HepG2 (cell line): ENCODE measurements around the gene LSMEM2. TPM values are rescaled to one million over a fixed set of nuclear protein-coding genes. Genes with fewer than 3 reads are reported as not detected.

ENCODE experiments used
- CEBPB ChIP-seq: IDR thresholded peaks from 2 replicates; pipeline ENCODE4 v1.6.1; 2011; ENCODE audit warnings: low read depth, low read length, improper control_type of control experiment, borderline replicate concordance
- CHD2 ChIP-seq: IDR thresholded peaks from 2 replicates; pipeline ENCODE4 v1.6.1; 2011; ENCODE audit warnings: low read depth, low read length, improper control_type of control experiment
- GABPA ChIP-seq, 2 experiments: IDR thresholded peaks; 2 replicates each; pipeline ENCODE4 v1.6.1; 2011 to 2016; ENCODE audit warnings: low read depth in 2 of 2, low read length in 1 of 2, missing biosample characterization in 1 of 2, missing genetic modification characterization in 1 of 2
- HMG20A ChIP-seq: IDR thresholded peaks from 2 replicates; pipeline ENCODE4 v1.6.1; 2016; ENCODE audit warnings: borderline replicate concordance
- HNRNPLL ChIP-seq: fragments of 200-400 bp; formaldehyde crosslinking; IDR thresholded peaks from 2 replicates; pipeline ENCODE4 v1.6.1; 2017; ENCODE audit warnings: mild to moderate bottlenecking, low read depth, low read length; ENCODE audit not compliant: poor library complexity, severe bottlenecking
- JUNB ChIP-seq: sonication (generic); formaldehyde crosslinking; IDR thresholded peaks from 2 replicates; pipeline ENCODE4 v1.8.0; 2022; ENCODE audit warnings: missing genetic modification reagents, mild to moderate bottlenecking, borderline replicate concordance
- MBD4 ChIP-seq: IDR thresholded peaks from 2 replicates; pipeline ENCODE4 v1.6.1; 2012; ENCODE audit warnings: low read length, inconsistent platforms, borderline replicate concordance
- NBN ChIP-seq: fragments of 450-650 bp; conservative IDR thresholded peaks from 2 replicates; pipeline ENCODE4 v1.6.1; 2017
- PBX2 ChIP-seq: IDR thresholded peaks from 2 replicates; pipeline ENCODE4 v1.6.1; 2016; ENCODE audit warnings: control low read depth
- PHF8 ChIP-seq: sonication (generic); formaldehyde crosslinking; IDR thresholded peaks from 2 replicates; pipeline ENCODE4 v1.5.0; 2020; ENCODE audit warnings: missing genetic modification reagents
- POLR2AphosphoS2 ChIP-seq: IDR thresholded peaks from 2 replicates; pipeline ENCODE4 v1.6.1; 2011; ENCODE audit warnings: low read depth, low read length, improper control_type of control experiment
- PRDM4 ChIP-seq: sonication (generic); formaldehyde crosslinking; IDR thresholded peaks from 2 replicates; pipeline ENCODE4 v1.9.0; 2021; ENCODE audit warnings: missing genetic modification reagents, borderline replicate concordance
- SP2 ChIP-seq: sonication (generic); formaldehyde crosslinking; IDR thresholded peaks from 2 replicates; pipeline ENCODE4 v1.5.1; 2020; ENCODE audit warnings: mild to moderate bottlenecking, missing genetic modification reagents
- TP53 ChIP-seq: sonication (generic); formaldehyde crosslinking; conservative IDR thresholded peaks from 2 replicates; pipeline ENCODE4 v1.4.0; 2020; ENCODE audit warnings: missing genetic modification reagents
- ZKSCAN8 ChIP-seq: IDR thresholded peaks from 2 replicates; pipeline ENCODE4 v1.6.1; 2016; ENCODE audit warnings: borderline replicate concordance, missing genetic modification reagents, missing compliant biosample characterization
- ZNF12 ChIP-seq: sonication (generic); formaldehyde crosslinking; IDR thresholded peaks from 2 replicates; pipeline ENCODE4 v1.5.0; 2020; ENCODE audit warnings: missing genetic modification reagents
- ZNF205 ChIP-seq: IDR thresholded peaks from 2 replicates; pipeline ENCODE4 v1.6.1; 2018; ENCODE audit warnings: missing biosample characterization, missing genetic modification reagents
- ZNF207 ChIP-seq: fragments of 450-650 bp; IDR thresholded peaks from 2 replicates; pipeline ENCODE4 v1.6.1; 2016; ENCODE audit warnings: antibody characterized with exemption, borderline replicate concordance
- ZNF337 ChIP-seq: sonication (generic); formaldehyde crosslinking; IDR thresholded peaks from 2 replicates; pipeline ENCODE4 v1.5.1; 2020; ENCODE audit warnings: missing genetic modification reagents, low read depth, mild to moderate bottlenecking, borderline replicate concordance
- ZNF547 ChIP-seq: sonication (generic); formaldehyde crosslinking; IDR thresholded peaks from 2 replicates; pipeline ENCODE4 v1.5.1; 2020; ENCODE audit warnings: mild to moderate bottlenecking, missing genetic modification reagents
- ZNF589 ChIP-seq: sonication (generic); formaldehyde crosslinking; conservative IDR thresholded peaks from 2 replicates; pipeline ENCODE4 v1.8.0; 2022; ENCODE audit warnings: mild to moderate bottlenecking, moderate library complexity, missing genetic modification reagents
- ZNF749 ChIP-seq: sonication (generic); formaldehyde crosslinking; IDR thresholded peaks from 2 replicates; pipeline ENCODE4 v1.8.0; 2022; ENCODE audit warnings: mild to moderate bottlenecking, missing genetic modification reagents, moderate library complexity, borderline replicate concordance
- ZNF891 ChIP-seq: sonication (generic); formaldehyde crosslinking; IDR thresholded peaks from 2 replicates; pipeline ENCODE4 v1.5.0; 2020; ENCODE audit warnings: mild to moderate bottlenecking, missing genetic modification reagents
- polyA plus RNA-seq, 8 experiments: library from polyadenylated mRNA; depleted of rRNA in 3 of 8; stranded (reverse) in 7 of 8; unstranded in 1 of 8; fragments of >200 nt; fragmentation: Illumina TruSeq in 4 of 8; extraction: Trizol in 4 of 8; gene quantifications; 2 replicates each; pipeline versions ENCODE4 v1.2.1 to v1.2.3, GENCODE V29; 2011 to 2016; ENCODE audit warnings: low read depth in 4 of 8, missing spikeins in 1 of 8, mixed read lengths in 1 of 8; ENCODE audit not compliant: insufficient read depth in 1 of 8
- total RNA-seq, 5 experiments: library from RNA; depleted of rRNA; stranded (reverse); fragments of >200 nt; fragmentation: Illumina TruSeq; extraction: Trizol; gene quantifications; 2 replicates each; pipeline ENCODE4 v1.2.3, GENCODE V29; 2016; ENCODE audit warnings: low read depth in 1 of 5
- TF ChIP-seq, protein P1 (sequence below): sonication (generic); formaldehyde crosslinking; IDR thresholded peaks from 2 replicates; pipeline ENCODE4 v1.4.0; 2020; ENCODE audit warnings: missing genetic modification reagents, mild to moderate bottlenecking, borderline replicate concordance
- TF ChIP-seq, protein P2 (sequence below): sonication (generic); formaldehyde crosslinking; IDR thresholded peaks from 2 replicates; pipeline ENCODE4 v1.5.0; 2020; ENCODE audit warnings: missing genetic modification reagents

Gene LSMEM2
- total and polyA plus RNA-seq, 2 of the 13 experiments (the other 11 are each of a cell fraction or from before 2014, with no cell fraction given): 0.07 to 0.41 TPM

DNA sequence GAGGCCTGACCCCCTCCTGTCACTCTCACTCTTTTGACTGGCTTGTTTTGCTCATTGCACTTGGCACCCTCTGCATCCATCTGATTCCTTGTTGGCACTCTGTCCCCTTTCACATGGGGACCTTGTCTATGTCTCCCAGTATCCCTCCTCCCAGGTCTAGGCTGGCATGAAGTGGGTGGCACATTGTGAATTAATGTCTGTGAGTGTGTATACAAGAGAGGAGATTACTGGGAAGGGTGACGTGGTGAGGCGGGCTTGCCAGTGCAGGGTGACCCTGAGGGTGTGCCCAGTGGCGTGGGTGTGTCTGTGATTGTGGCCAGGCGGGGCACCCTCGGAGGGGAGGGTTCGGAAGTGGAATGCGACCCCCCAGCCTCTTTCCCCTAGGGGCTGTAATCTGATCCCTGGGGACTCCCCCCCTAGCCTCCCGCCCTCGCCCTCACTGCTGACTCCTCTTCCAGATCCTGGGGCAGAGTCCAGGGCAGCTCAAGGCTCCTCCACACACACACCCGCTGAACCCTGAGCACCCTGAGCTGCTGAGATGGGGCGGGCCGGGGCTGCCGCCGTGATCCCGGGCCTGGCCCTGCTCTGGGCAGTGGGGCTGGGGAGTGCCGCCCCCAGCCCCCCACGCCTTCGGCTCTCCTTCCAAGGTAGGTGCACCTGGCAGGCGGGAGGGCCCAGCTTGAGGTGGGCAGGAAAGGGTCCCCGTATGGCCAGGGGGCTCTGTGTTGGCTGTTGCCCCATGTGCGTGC is 10.0 kb upstream of the LSMEM2 start, which contains the start of gene SEMA3B (continued):
- TF ChIP-seq CHD2 (no peak), TP53 (CRISPR knock-in tag) (no peak), GABPA (IDR thresholded peaks at IDR 0.05; ENCODE audit: low read depth, low read length) (no peak), GABPA (CRISPR knock-in tag; IDR thresholded peaks at IDR 0.05; ENCODE audit: low read depth) (no peak), PBX2 (CRISPR knock-in tag) (no peak), ZNF749 (CRISPR knock-in tag) (peak; percentile 26; the same call in 1 of the 2 replicates), HMG20A (CRISPR knock-in tag) (no peak), CEBPB (no peak), HNRNPLL (no peak), ZNF205 (CRISPR knock-in tag) (0 out of 2 replicates have a peak, but pooled peaks have one; percentile 37), NBN (no peak), ZNF12 (CRISPR knock-in tag) (no peak), JUNB (CRISPR knock-in tag) (no peak), ZKSCAN8 (CRISPR knock-in tag) (no peak), POLR2AphosphoS2 (no peak), MBD4 (no peak), SP2 (CRISPR knock-in tag) (no peak), ZNF891 (no peak), ZNF337 (CRISPR knock-in tag) (no peak), ZNF547 (CRISPR knock-in tag) (no peak), ZNF207 (no peak), PHF8 (CRISPR knock-in tag) (peak; percentile 47; the same call in 1 of the 2 replicates), ZNF589 (CRISPR knock-in tag) (no peak), PRDM4 (CRISPR knock-in tag) (no peak)
- TF ChIP-seq, protein P1, sequence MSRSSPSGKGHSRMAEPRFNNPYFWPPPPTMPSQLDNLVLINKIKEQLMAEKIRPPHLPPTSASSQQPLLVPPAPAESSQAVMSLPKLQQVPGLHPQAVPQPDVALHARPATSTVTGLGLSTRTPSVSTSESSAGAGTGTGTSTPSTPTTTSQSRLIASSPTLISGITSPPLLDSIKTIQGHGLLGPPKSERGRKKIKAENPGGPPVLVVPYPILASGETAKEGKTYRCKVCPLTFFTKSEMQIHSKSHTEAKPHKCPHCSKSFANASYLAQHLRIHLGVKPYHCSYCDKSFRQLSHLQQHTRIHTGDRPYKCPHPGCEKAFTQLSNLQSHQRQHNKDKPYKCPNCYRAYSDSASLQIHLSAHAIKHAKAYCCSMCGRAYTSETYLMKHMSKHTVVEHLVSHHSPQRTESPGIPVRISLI (CRISPR knock-in tag): no peak
- TF ChIP-seq, protein P2, sequence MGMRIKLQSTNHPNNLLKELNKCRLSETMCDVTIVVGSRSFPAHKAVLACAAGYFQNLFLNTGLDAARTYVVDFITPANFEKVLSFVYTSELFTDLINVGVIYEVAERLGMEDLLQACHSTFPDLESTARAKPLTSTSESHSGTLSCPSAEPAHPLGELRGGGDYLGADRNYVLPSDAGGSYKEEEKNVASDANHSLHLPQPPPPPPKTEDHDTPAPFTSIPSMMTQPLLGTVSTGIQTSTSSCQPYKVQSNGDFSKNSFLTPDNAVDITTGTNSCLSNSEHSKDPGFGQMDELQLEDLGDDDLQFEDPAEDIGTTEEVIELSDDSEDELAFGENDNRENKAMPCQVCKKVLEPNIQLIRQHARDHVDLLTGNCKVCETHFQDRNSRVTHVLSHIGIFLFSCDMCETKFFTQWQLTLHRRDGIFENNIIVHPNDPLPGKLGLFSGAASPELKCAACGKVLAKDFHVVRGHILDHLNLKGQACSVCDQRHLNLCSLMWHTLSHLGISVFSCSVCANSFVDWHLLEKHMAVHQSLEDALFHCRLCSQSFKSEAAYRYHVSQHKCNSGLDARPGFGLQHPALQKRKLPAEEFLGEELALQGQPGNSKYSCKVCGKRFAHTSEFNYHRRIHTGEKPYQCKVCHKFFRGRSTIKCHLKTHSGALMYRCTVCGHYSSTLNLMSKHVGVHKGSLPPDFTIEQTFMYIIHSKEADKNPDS (CRISPR knock-in tag): no peak
